Ascending aorta (tissue), 2 donors: ENCODE data around the gene EIF4G2. TPM values are rescaled to one million over a fixed set of nuclear protein-coding genes. Genes with fewer than 3 reads are reported as not detected.

Source experiments
- DNase-seq, 2 donors: peaks; one replicate each; pipeline ENCODE4 v3.0.0-alpha.2; 2019; ENCODE audit warnings: low spot score in 2 of 2
- H3K27ac ChIP-seq, 2 donors: fragments of 200-600 bp; sonication (generic); one replicate each; pipeline ENCODE4 v1.5.1; 2016 to 2017; ENCODE audit warnings: mild to moderate bottlenecking in 1 of 2
- H3K27me3 ChIP-seq: fragments of 200-600 bp; sonication (generic); one replicate; pipeline ENCODE4 v1.5.1; 2017
- H3K36me3 ChIP-seq, 2 donors: fragments of 200-600 bp; sonication (generic); one replicate each; pipeline ENCODE4 v1.5.1; 2016
- H3K4me1 ChIP-seq, 2 donors: fragments of 200-600 bp; sonication (generic); one replicate each; pipeline ENCODE4 v1.5.1; 2016 to 2017; ENCODE audit warnings: mild to moderate bottlenecking in 1 of 2
- H3K4me3 ChIP-seq, 2 donors: fragments of 200-600 bp; sonication (generic); one replicate each; pipeline ENCODE4 v1.5.1; 2016 to 2017; ENCODE audit warnings: mild to moderate bottlenecking in 1 of 2
- H3K9me3 ChIP-seq, 2 donors: fragments of 200-600 bp; sonication (generic); one replicate each; pipeline ENCODE4 v1.5.1; 2016
- CTCF ChIP-seq, 3 experiments: fragments of 200-600 bp in 2 of 3; fragments of 450-650 bp in 1 of 3; sonication (generic) in 2 of 3; IDR thresholded peaks; one replicate each; pipeline ENCODE4 v1.5.1; 2016 to 2019; ENCODE audit warnings: antibody characterized with exemption in 3 of 3, mild to moderate bottlenecking in 1 of 3, moderate library complexity in 1 of 3
- intact Hi-C: fragments of 100-400 bp; cut with DNase I; formaldehyde crosslinking; loops from one replicate; pipeline ENCODE4 v1.15.1; 2023
- total RNA-seq: library from RNA; depleted of rRNA; stranded (reverse); fragments of >200 nt; gene quantifications from one replicate; pipeline ENCODE4 v1.1.0, GENCODE V29; 2016

EIF4G2 gene
- total RNA-seq, 1 donor from 2014 or later = 311 TPM

- Histone ChIP-seq H3K9me3 (no peaks in the 10 kb centered on the region), H3K27ac (no peak overlapping the region), H3K4me1 (peaks cover 0 to 14% of the 10 kb centered on the region in 2 donors), H3K36me3 (peaks cover 73 to 74% of the 10 kb centered on the region in 2 donors), H3K27me3 (no peaks in the 10 kb centered on the region), H3K4me3 (no peak overlapping the region)
- TF ChIP-seq CTCF (IDR thresholded peaks at IDR 0.05) = no peak
- DNase-seq = no peak
- intact Hi-C loops = no loop called here
These were observed 10.3 kb downstream of the EIF4G2 start for GRCh38 chr11:10798330-10798928.

GRCh38 chr11:10797531-10797930 lies 11.2 kb downstream of the EIF4G2 start:
- Histone ChIP-seq H3K9me3 (no peaks in the 10 kb centered on the region), H3K4me3 (no peak overlapping the region), H3K36me3 (peaks cover 64 to 65% of the 10 kb centered on the region in 2 donors), H3K27ac (no peak overlapping the region), H3K27me3 (no peaks in the 10 kb centered on the region), H3K4me1 (peaks cover 0 to 12% of the 10 kb centered on the region in 2 donors)
- intact Hi-C loops = no loop called here
- no peak for TF ChIP-seq CTCF (IDR thresholded peaks at IDR 0.05)
- no peak for DNase-seq

GRCh38 chr11:10797001-10797400 lies 11.7 kb downstream of the EIF4G2 start:
- Histone ChIP-seq H3K9me3 (no peaks in the 10 kb centered on the region), H3K27me3 (no peaks in the 10 kb centered on the region), H3K27ac (no peak overlapping the region), H3K4me3 (no peak overlapping the region), H3K36me3 (peaks cover 59 to 60% of the 10 kb centered on the region in 2 donors), H3K4me1 (peaks cover 0 to 10% of the 10 kb centered on the region in 2 donors)
- intact Hi-C loops = no loop called here
- no peak for TF ChIP-seq CTCF (IDR thresholded peaks at IDR 0.05)
- no peak for DNase-seq

GRCh38 chr11:10796191-10796590 lies 12.5 kb downstream of the EIF4G2 start:
- Histone ChIP-seq H3K27me3 (no peaks in the 10 kb centered on the region), H3K36me3 (peaks cover 50 to 51% of the 10 kb centered on the region in 2 donors), H3K4me1 (peaks cover 0 to 10% of the 10 kb centered on the region in 2 donors), H3K27ac (no peak overlapping the region), H3K4me3 (no peak overlapping the region), H3K9me3 (no peaks in the 10 kb centered on the region)
- no peak for TF ChIP-seq CTCF (IDR thresholded peaks at IDR 0.05)
- DNase-seq = no peak
- intact Hi-C loops = no loop called here

- no peak for TF ChIP-seq CTCF (IDR thresholded peaks at IDR 0.05)
- intact Hi-C loops = loop anchor here (5.0 kb wide), 2 partner anchors 139 to 994 kb away; no protein-coding TSS in a partner anchor
- H3K4me3 ChIP-seq = no peak overlapping the region
- H3K27ac ChIP-seq = no peak overlapping the region
- no peak for DNase-seq
- H3K9me3 ChIP-seq = no peaks in the 10 kb centered on the region
- H3K4me1 ChIP-seq = peaks cover 0 to 7% of the 10 kb centered on the region in 2 donors
- peaks cover 25 to 26% of the 10 kb centered on the region in 2 donors for H3K36me3 ChIP-seq
- H3K27me3 ChIP-seq = no peaks in the 10 kb centered on the region
These were observed 15.1 kb downstream of the EIF4G2 start for GRCh38 chr11:10793470-10794255.
